Astrocyte of the cerebellum (primary cell): ENCODE data around the gene MAP3K14.
"Not testable (repeated sequence)": the region's sequence is repeated elsewhere in the genome, so short reads cannot be mapped to it uniquely, and the experiment has no call there.

Experiments
- DNase-seq: peaks from one replicate; pipeline ENCODE4 v3.0.0-alpha.2; 2011; ENCODE audit warnings: low read depth
- H3K4me3 ChIP-seq: 2 replicates; pipeline ENCODE4 v1.5.1; 2011; ENCODE audit warnings: mild to moderate bottlenecking, low read depth, low read length, moderate library complexity
- in situ Hi-C: cut with HindIII; loops from 2 replicates; pipeline ENCODE4 v1.10.0; 2017; ENCODE audit warnings: low sequenced_read_pairs
- TF ChIP-seq, protein P1 (sequence below): IDR thresholded peaks from 2 replicates; pipeline ENCODE4 v1.5.1; 2012; ENCODE audit warnings: low read length, low read depth, moderate library complexity, mild to moderate bottlenecking; ENCODE audit errors: missing control alignments

Gene MAP3K14

DNA sequence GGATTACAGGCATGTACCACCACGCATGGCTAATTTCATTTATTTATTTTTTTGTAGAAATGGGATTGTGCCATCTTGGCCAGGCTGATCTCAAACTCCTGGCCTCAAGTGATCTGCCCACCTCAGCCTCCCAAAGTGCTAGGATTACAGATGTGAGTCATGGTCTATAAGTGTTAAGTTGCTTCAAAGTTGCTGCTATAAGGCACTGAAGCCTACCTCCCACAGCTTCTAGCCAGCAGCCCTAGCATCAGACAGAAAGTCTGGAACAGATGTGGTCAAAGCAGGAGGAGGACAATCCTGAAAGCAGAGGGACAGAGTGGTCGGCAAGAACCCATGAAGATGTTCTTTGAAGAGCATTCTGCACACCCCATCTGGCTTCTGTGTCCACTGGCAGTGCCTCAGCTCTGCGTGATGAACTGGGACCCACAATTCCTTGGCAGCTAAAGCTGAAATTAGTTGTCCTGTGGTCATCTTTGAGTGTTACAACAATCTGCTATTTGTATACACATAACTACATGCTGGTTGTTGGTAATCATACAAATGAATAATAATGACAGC is 11.2 kb downstream of the MAP3K14 start:
- no peak overlapping the region for H3K4me3 ChIP-seq
- in situ Hi-C loops, result no loop called here
- TF ChIP-seq, protein P1, sequence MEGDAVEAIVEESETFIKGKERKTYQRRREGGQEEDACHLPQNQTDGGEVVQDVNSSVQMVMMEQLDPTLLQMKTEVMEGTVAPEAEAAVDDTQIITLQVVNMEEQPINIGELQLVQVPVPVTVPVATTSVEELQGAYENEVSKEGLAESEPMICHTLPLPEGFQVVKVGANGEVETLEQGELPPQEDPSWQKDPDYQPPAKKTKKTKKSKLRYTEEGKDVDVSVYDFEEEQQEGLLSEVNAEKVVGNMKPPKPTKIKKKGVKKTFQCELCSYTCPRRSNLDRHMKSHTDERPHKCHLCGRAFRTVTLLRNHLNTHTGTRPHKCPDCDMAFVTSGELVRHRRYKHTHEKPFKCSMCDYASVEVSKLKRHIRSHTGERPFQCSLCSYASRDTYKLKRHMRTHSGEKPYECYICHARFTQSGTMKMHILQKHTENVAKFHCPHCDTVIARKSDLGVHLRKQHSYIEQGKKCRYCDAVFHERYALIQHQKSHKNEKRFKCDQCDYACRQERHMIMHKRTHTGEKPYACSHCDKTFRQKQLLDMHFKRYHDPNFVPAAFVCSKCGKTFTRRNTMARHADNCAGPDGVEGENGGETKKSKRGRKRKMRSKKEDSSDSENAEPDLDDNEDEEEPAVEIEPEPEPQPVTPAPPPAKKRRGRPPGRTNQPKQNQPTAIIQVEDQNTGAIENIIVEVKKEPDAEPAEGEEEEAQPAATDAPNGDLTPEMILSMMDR, result no peak
- DNase-seq, result no peak

DNA sequence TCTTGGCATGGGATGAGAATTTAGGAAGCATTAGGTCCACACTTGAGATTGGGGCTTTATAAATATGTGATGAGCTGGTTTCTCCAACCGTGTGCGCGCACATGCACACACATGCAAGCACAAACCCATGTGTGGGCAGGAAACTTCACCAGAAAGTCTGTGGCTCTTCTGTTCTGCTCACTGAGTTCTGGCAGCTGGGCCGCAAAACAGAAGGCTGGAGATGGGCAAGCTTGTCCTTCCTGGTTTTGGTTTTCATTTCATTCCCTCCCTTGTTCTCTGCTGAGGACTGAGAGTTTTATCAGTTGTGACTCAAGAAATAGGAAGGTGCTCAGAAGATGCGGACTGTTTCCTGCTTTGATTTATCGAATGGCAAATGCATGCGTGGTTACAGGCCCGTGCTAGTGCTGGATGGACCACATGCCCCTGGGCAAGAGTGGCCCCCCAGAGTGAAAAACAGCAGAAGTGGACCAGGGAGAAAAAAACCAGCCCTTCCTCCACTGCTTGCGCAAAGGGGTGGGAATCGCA is 14.1 kb downstream of the MAP3K14 start:
- H3K4me3 ChIP-seq, result no peak overlapping the region
- in situ Hi-C loops, result no loop called here
- no peak for DNase-seq

DNA sequence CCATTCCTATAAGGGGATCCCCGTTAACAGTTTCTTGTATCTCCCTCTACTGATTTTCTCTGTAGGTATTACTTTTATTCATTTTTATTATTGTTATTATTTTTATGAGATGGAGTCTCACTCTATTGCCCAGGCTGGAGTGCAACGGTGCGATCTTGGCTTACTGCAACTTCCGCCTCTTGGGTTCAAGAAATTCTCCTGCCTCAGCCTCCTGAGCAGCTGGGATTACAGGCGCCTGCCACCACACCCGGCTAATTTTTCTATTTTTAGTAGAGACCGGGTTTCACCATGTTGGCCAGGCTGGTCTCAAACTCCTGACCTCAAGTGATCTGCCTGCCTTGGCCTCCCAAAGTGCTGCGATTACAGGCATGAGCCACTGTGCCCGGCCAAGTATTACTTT is 14.6 kb downstream of the MAP3K14 start:
- DNase-seq, in situ Hi-C loops, H3K4me3 ChIP-seq: not testable (repeated sequence)

More for the DNA sequence above, 14.1 kb downstream of the MAP3K14 start:
- TF ChIP-seq, protein P1, result no peak

DNA sequence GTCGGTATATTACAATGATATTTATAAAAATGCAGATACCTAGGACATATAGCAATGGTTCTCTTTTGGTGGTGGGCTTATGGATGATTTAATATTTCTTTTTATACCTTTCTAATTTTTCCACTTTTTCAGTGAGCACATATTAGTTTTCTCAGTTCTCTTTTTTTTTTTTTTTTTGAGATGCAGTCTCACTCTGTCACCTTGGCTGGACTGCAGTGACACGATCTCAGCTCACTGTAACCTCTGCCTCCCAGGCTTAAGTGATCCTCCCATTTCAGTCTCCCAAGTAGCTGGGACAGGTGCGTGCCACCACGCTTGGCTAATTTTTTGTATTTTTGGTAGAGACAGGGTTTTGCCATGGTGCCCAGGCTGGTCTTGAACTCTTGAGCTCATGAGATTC is 15.1 kb downstream of the MAP3K14 start:
- in situ Hi-C loops, result no loop called here

DNA sequence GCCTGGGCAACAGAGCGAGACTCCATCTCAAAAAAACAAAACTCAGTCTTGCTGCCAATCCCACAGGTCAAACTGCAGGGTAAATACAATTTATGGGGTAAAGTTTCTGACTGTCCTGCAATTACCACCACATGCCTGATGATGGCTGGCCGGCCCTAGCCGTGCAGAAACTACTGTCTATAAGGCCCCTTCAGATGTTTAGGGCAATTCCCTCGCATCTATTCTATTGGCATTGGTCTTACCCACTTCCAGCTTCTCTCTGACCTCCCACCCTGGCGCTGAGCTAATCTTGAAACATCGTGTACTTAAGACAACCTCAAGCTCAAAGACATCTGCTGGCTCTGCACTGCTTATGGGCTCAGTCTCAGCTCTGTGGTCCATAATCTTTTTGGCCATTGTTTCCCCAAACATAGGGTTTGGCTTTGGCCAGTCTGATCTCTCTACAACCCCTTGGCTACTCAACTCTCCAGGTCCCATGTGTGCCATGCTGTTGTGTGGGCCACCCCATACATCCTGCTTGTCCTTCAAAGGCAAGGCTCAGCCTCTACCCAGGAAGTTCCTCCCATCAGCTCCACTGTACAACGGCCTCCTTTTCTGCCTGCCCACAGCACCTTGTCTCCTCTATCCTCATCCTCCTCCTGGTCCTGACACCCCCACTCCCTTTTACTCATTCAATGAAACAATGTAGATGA is 16.6 kb downstream of the MAP3K14 start:
- TF ChIP-seq, protein P1, result no peak
- DNase-seq, result no peak
- no peak overlapping the region for H3K4me3 ChIP-seq
- in situ Hi-C loops, result no loop called here

More for the DNA sequence above, 15.1 kb downstream of the MAP3K14 start:
- no peak for DNase-seq
- TF ChIP-seq, protein P1, result no peak
- no peak overlapping the region for H3K4me3 ChIP-seq

DNA sequence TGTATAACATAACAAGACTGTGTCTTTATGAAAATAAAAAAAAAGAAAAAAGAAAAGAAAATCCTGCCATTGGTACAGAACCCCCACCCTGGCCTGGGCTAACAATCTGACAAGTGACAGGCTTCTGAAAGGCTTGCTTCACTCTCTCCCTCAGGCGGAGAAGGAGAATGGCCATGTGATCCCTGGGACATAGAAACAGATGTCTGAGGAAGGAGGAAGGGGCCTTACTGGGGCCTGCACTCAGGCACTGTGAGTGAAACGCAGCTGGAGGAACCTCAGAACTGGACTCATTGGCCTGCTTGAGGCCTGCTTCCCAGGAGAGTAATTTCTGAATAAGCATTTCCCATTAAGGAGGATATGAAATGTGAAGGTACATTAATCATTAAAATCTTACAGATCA is 17.5 kb downstream of the MAP3K14 start:
- in situ Hi-C loops, result no loop called here
- no peak for DNase-seq
- no peak overlapping the region for H3K4me3 ChIP-seq
- TF ChIP-seq, protein P1, result no peak
